Smooth muscle cell (in vitro differentiated cells): Measurements from ENCODE around the gene DIAPH3. TPM values are rescaled to one million over a fixed set of nuclear protein-coding genes. Genes with fewer than 3 reads are reported as not detected.

ENCODE experiments used
- DNase-seq: peaks from one replicate; lab custom pipeline; 2025; ENCODE audit not compliant: unreplicated experiment; lab: John Stamatoyannopoulos, UW
- H2AFZ ChIP-seq: fragments of 200-600 bp; sonication (generic); 2 replicates; pipeline ENCODE4 v1.6.0; 2016; ENCODE audit warnings: antibody characterized with exemption, low read depth, mild to moderate bottlenecking
- H3F3A ChIP-seq: fragments of 200-600 bp; sonication (generic); 2 replicates; pipeline ENCODE4 v1.6.0; 2017; ENCODE audit warnings: antibody characterized with exemption, low read depth
- H3K27ac ChIP-seq: fragments of 200-600 bp; sonication (generic); 2 replicates; pipeline ENCODE4 v1.5.1; 2016; ENCODE audit warnings: low read depth, mild to moderate bottlenecking
- H3K27me3 ChIP-seq: fragments of 200-600 bp; sonication (generic); 2 replicates; pipeline ENCODE4 v1.6.1; 2016; ENCODE audit warnings: low read depth, mild to moderate bottlenecking
- H3K36me3 ChIP-seq: fragments of 200-600 bp; sonication (generic); 2 replicates; pipeline ENCODE4 v1.5.1; 2016; ENCODE audit warnings: low read depth
- H3K4me1 ChIP-seq: fragments of 200-600 bp; sonication (generic); 2 replicates; pipeline ENCODE4 v1.5.1; 2016; ENCODE audit warnings: low read depth
- H3K4me2 ChIP-seq: fragments of 200-600 bp; sonication (generic); 2 replicates; pipeline ENCODE4 v1.6.0; 2016; ENCODE audit warnings: mild to moderate bottlenecking
- H3K4me3 ChIP-seq: fragments of 200-600 bp; sonication (generic); 2 replicates; pipeline ENCODE4 v1.5.1; 2016; ENCODE audit warnings: mild to moderate bottlenecking
- H3K79me2 ChIP-seq: fragments of 200-600 bp; sonication (generic); 2 replicates; pipeline ENCODE4 v1.6.0; 2016; ENCODE audit warnings: low read depth, mild to moderate bottlenecking
- H3K9ac ChIP-seq: fragments of 200-600 bp; sonication (generic); 2 replicates; pipeline ENCODE4 v1.6.0; 2016; ENCODE audit warnings: low read depth
- H3K9me3 ChIP-seq: fragments of 200-600 bp; sonication (generic); replicated peaks from 2 replicates; pipeline ENCODE4 v1.5.1; 2016; ENCODE audit warnings: low read depth
- H4K20me1 ChIP-seq: fragments of 200-600 bp; sonication (generic); 2 replicates; pipeline ENCODE4 v1.6.0; 2016; ENCODE audit warnings: low read depth
- CTCF ChIP-seq: fragments of 200-600 bp; sonication (generic); IDR thresholded peaks from 2 replicates; pipeline ENCODE4 v1.5.1; 2017; ENCODE audit warnings: borderline replicate concordance, mild to moderate bottlenecking, antibody characterized with exemption; ENCODE audit not compliant: insufficient read depth, poor library complexity, severe bottlenecking
- WGBS: methylation state at CpG from one replicate; pipeline ENCODE4 v1.1.7; 2016; ENCODE audit warnings: low lambda C conversion rate; 5-methylcytosine and 5-hydroxymethylcytosine counted together
- polyA plus RNA-seq: library from polyadenylated mRNA; unstranded; fragments of >200 nt; fragmentation: Nextera tagmentation; extraction: Ambion mirVana; gene quantifications from 2 replicates; pipeline ENCODE4 v1.2.1, GENCODE V29; 2016
- total RNA-seq: library from RNA; depleted of rRNA; stranded (reverse); fragments of >200 nt; gene quantifications from 2 replicates; pipeline ENCODE4 v1.2.3, GENCODE V29; 2014

DIAPH3 gene
- total and polyA plus RNA-seq, 2 experiments from 2014 or later = 6.8 to 9.5 TPM

DNA sequence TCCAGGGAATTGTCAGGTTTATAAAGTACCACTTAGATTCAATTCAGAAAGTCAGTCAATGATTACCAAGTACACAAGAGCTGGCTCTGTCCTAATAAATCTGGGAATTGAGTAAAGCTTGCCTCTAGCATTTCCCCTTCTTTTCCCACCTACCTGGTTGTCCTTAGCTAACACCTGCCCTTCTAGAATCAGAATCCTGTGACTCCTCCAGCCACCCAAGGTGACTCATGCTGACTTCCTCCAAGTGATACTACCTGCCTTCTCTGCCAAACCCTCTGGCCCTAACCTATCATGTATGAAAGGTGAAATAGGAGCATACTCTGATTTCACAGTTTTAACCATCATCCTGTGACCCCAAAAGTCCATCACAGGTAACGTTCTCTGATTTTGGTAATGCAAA is 151.2 kb downstream of the DIAPH3 start:
- TF ChIP-seq CTCF = no peak
- H3K79me2 ChIP-seq = no peaks in the 10 kb centered on the region
- H2AFZ ChIP-seq = no peak overlapping the region
- no peaks in the 10 kb centered on the region for H3K36me3 ChIP-seq
- no peaks in the 10 kb centered on the region for H3F3A ChIP-seq
- peaks cover 14% of the 10 kb centered on the region for H3K4me1 ChIP-seq
- H3K9me3 ChIP-seq = no peaks in the 10 kb centered on the region
- H3K27me3 ChIP-seq = no peaks in the 10 kb centered on the region
- no peak for DNase-seq
- no peaks in the 10 kb centered on the region for H4K20me1 ChIP-seq
- no peak overlapping the region for H3K4me3 ChIP-seq
- H3K27ac ChIP-seq = no peak overlapping the region
- no peak overlapping the region for H3K9ac ChIP-seq
- H3K4me2 ChIP-seq = no peak overlapping the region
- 100% methylated on average over 1 of the region's 1 CpG for WGBS

- 83% methylated on average over 6 of the region's 6 CpGs for WGBS
Observed at GRCh38 chr13:60009300-60010253, 154.2 kb downstream of the DIAPH3 start.

GRCh38 chr13:60001889-60002288 is 161.8 kb downstream of the DIAPH3 start:
- Histone ChIP-seq H3K36me3 (no peaks in the 10 kb centered on the region), H3K9ac (no peak overlapping the region), H3K27ac (no peak overlapping the region), H3F3A (no peaks in the 10 kb centered on the region), H3K4me3 (no peak overlapping the region), H3K9me3 (no peaks in the 10 kb centered on the region), H3K4me2 (no peak overlapping the region), H3K27me3 (no peaks in the 10 kb centered on the region), H3K79me2 (no peaks in the 10 kb centered on the region), H3K4me1 (no peaks in the 10 kb centered on the region), H4K20me1 (no peaks in the 10 kb centered on the region), H2AFZ (no peak overlapping the region)
- TF ChIP-seq CTCF = no peak
- no peak for DNase-seq
- 96% methylated on average over 2 of the region's 2 CpGs for WGBS

More at GRCh38 chr13:60009300-60010253, 154.2 kb downstream of the DIAPH3 start:
- H3K4me3 ChIP-seq = no peak overlapping the region
- H3K27ac ChIP-seq = no peak overlapping the region
- no peaks in the 10 kb centered on the region for H3F3A ChIP-seq
- H3K4me1 ChIP-seq = peaks cover 14% of the 10 kb centered on the region
- no peaks in the 10 kb centered on the region for H3K27me3 ChIP-seq
- H2AFZ ChIP-seq = no peak overlapping the region
- H3K9ac ChIP-seq = no peak overlapping the region
- TF ChIP-seq CTCF = no peak
- H3K36me3 ChIP-seq = no peaks in the 10 kb centered on the region
- no peaks in the 10 kb centered on the region for H4K20me1 ChIP-seq
- no peak overlapping the region for H3K4me2 ChIP-seq
- H3K9me3 ChIP-seq = no peaks in the 10 kb centered on the region
- no peaks in the 10 kb centered on the region for H3K79me2 ChIP-seq
- no peak for DNase-seq
